Measurements from ENCODE around the gene LSMEM2. TPM values are rescaled to one million over a fixed set of nuclear protein-coding genes. Genes with fewer than 3 reads are reported as not detected.

Gene LSMEM2
- total and polyA plus RNA-seq, 11 donors: 1.3 to 68.3 (median 29.7) TPM

- Histone ChIP-seq H3K27ac (peak within 1 kb of the TSS; percentile 75 to 97 (median 94)), H3K27me3 (no peaks in the 10 kb centered on the region), H3K4me1 (peaks cover 11 to 58% (median 43%) of the 10 kb centered on the region in 12 donors), H3K9me3 (no peaks in the 10 kb centered on the region), H3K36me3 (peaks cover 0 to 15% (median 0%) of the 10 kb centered on the region in 9 donors), H3K4me3 (peak within 1 kb of the TSS; percentile 16 to 81 (median 67))
- peak; percentile 99 for DNase-seq
- intact Hi-C loops (cut with DNase I): loop anchor here in 1 of 10 donors (10.0 kb wide), 1 partner anchor 364 kb away; no protein-coding TSS in a partner anchor
- peak in 8 of 12 donors; percentile 17 to 48 (median 39) for TF ChIP-seq CTCF (IDR thresholded peaks at IDR 0.05)
- peak; percentile 88 to 98 for TF ChIP-seq POLR2A (IDR thresholded peaks at IDR 0.05)
- 0 to 1% (median 0%) methylated on average over 27 to 61 of the region's 61 CpGs for WGBS, 4 donors
- peak; percentile 87 to 91 (median 88) for ATAC-seq
Measured at GRCh38 chr3:50298836-50299637, 20.1 kb downstream of the LSMEM2 start, which contains the start of the genes HYAL3 and NAA80. HYAL3 (minus strand) TSS chr3:50299405; CDS start chr3:50295602, 3,803 bp downstream. NAA80 (minus strand) TSS chr3:50299405; CDS start chr3:50297463, 1,942 bp downstream.

GRCh38 chr3:50299638-50299928, 20.7 kb downstream of the LSMEM2 start:
- Histone ChIP-seq H3K27me3 (no peaks in the 10 kb centered on the region), H3K4me3 (peak overlapping the region in 11 of 12 donors; percentile 27 to 81 (median 61)), H3K27ac (peak overlapping the region; percentile 75 to 97 (median 94)), H3K36me3 (peaks cover 0 to 15% (median 0%) of the 10 kb centered on the region in 9 donors), H3K9me3 (no peaks in the 10 kb centered on the region), H3K4me1 (peaks cover 11 to 58% (median 43%) of the 10 kb centered on the region in 12 donors)
- TF ChIP-seq POLR2A (IDR thresholded peaks at IDR 0.05): no peak
- TF ChIP-seq CTCF (IDR thresholded peaks at IDR 0.05): no peak
- intact Hi-C loops (cut with DNase I): loop anchor here in 1 of 10 donors (10.0 kb wide), 1 partner anchor 365 kb away; no protein-coding TSS in a partner anchor
- DNase-seq: no peak
- 0 to 1% (median 1%) methylated on average over 12 of the region's 12 CpGs for WGBS, 4 donors
- ATAC-seq: no peak

- 47 to 50% (median 50%) methylated on average over 12 of the region's 12 CpGs for WGBS, 4 donors
- Histone ChIP-seq H3K27me3 (no peaks in the 10 kb centered on the region), H3K27ac (peak overlapping the region; percentile 75 to 97 (median 94)), H3K36me3 (peaks cover 0 to 15% (median 0%) of the 10 kb centered on the region in 9 donors), H3K4me3 (peak overlapping the region in 11 of 12 donors; percentile 27 to 81 (median 61)), H3K9me3 (no peaks in the 10 kb centered on the region), H3K4me1 (peaks cover 11 to 58% (median 43%) of the 10 kb centered on the region in 12 donors)
- intact Hi-C loops (cut with DNase I): loop anchor here in 3 of 10 donors (1.0 to 10.0 kb wide), 3 partner anchors 22 to 365 kb away; partner anchors contain the start of gene HYAL2 (in 1 of the 3)
- no peak for TF ChIP-seq CTCF (IDR thresholded peaks at IDR 0.05)
- no peak for TF ChIP-seq POLR2A (IDR thresholded peaks at IDR 0.05)
- ATAC-seq (no peak), DNase-seq (peak in 3 of 5 donors; percentile 31 to 68 (median 60))
Measured at GRCh38 chr3:50299929-50300680, 21.2 kb downstream of the LSMEM2 start.
